ENCODE measurements around the gene MED13L. TPM values are rescaled to one million over a fixed set of nuclear protein-coding genes. Genes with fewer than 3 reads are reported as not detected.
A peak's percentile ranks its signal among the peaks of the same experiment; 100 is the strongest.

MED13L gene
- total RNA-seq, 1 donor from 2014 or later = 141 TPM

- peaks cover 15% of the 10 kb centered on the region for H3K4me1 Mint-ChIP-seq (ENCODE audit: low read depth)
- DNase-seq (ENCODE audit: low spot score, unreplicated experiment) = no peak
- H3K27me3 Mint-ChIP-seq = no peaks in the 10 kb centered on the region
- H3K9me3 Mint-ChIP-seq (ENCODE audit: low read depth) = no peaks in the 10 kb centered on the region
- H3K27ac Mint-ChIP-seq = no peak overlapping the region
- H3K36me3 Mint-ChIP-seq (ENCODE audit: insufficient read depth) = no peaks in the 10 kb centered on the region
- no peak overlapping the region for H3K4me3 Mint-ChIP-seq (ENCODE audit: low read depth)
- TF ChIP-seq CTCF (IDR thresholded peaks at IDR 0.05; ENCODE audit: unreplicated experiment) = no peak
Observed at GRCh38 chr12:116067892-116068291, 209.6 kb downstream of the MED13L start.

- H3K36me3 Mint-ChIP-seq (ENCODE audit: insufficient read depth) = no peaks in the 10 kb centered on the region
- H3K9me3 Mint-ChIP-seq (ENCODE audit: low read depth) = no peaks in the 10 kb centered on the region
- no peak overlapping the region for H3K27ac Mint-ChIP-seq
- no peak overlapping the region for H3K4me3 Mint-ChIP-seq (ENCODE audit: low read depth)
- DNase-seq (ENCODE audit: low spot score, unreplicated experiment) = peak; percentile 14
- H3K4me1 Mint-ChIP-seq (ENCODE audit: low read depth) = peaks cover 15% of the 10 kb centered on the region
- no peaks in the 10 kb centered on the region for H3K27me3 Mint-ChIP-seq
- TF ChIP-seq CTCF (IDR thresholded peaks at IDR 0.05; ENCODE audit: unreplicated experiment) = peak; percentile 95
Observed at GRCh38 chr12:116066381-116067230, 210.9 kb downstream of the MED13L start.

DNA sequence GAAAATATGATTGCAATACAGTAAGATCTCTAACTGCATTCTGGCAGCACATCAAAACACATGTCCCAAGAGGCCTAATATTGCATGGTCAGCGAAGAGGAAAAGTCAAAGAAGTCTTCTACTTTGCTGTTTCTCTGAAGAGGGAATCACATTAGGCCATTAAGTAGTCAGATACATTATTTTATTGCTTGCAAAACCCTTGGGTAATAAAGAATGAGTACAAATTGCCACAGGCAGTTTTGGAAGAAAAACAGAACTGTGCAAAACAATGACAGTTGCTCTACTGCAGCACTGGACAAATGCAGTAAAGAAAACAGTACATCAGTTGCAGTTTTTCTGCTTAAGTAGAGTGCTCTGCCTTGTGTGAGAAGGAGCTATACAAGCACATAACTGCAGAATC lies 211.9 kb downstream of the MED13L start:
- DNase-seq (ENCODE audit: low spot score, unreplicated experiment) = no peak
- Mint-ChIP-seq H3K9me3 (ENCODE audit: low read depth) (no peaks in the 10 kb centered on the region), H3K27ac (no peak overlapping the region), H3K27me3 (no peaks in the 10 kb centered on the region), H3K36me3 (ENCODE audit: insufficient read depth) (no peaks in the 10 kb centered on the region), H3K4me3 (ENCODE audit: low read depth) (no peak overlapping the region), H3K4me1 (ENCODE audit: low read depth) (peaks cover 15% of the 10 kb centered on the region)
- no peak for TF ChIP-seq CTCF (IDR thresholded peaks at IDR 0.05; ENCODE audit: unreplicated experiment)

- no peak for DNase-seq (ENCODE audit: low spot score, unreplicated experiment)
- H3K27me3 Mint-ChIP-seq = no peaks in the 10 kb centered on the region
- no peaks in the 10 kb centered on the region for H3K9me3 Mint-ChIP-seq (ENCODE audit: low read depth)
- no peak overlapping the region for H3K4me3 Mint-ChIP-seq (ENCODE audit: low read depth)
- no peak overlapping the region for H3K27ac Mint-ChIP-seq
- peaks cover 17% of the 10 kb centered on the region for H3K4me1 Mint-ChIP-seq (ENCODE audit: low read depth)
- H3K36me3 Mint-ChIP-seq (ENCODE audit: insufficient read depth) = no peaks in the 10 kb centered on the region
- no peak for TF ChIP-seq CTCF (IDR thresholded peaks at IDR 0.05; ENCODE audit: unreplicated experiment)
Observed at GRCh38 chr12:116064493-116064892, 213.0 kb downstream of the MED13L start.

DNA sequence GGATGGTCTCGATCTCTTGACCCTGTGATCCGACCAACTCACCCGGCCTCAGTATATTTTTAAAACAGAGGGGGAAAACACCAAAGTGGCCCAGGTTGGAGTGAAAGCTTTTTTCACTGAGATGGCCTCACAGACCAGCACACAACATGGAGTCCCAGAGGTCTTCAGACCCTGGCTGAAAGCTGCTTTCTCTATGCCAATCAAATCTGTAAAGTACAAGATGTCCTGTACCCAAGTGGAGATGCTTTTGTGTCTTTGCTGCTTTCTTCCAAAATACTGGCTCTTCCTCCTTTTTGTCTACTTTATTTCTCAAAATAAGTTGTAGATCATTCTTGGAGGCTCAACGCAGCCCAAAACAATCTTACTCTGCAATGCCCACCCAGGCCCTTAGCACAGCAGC lies 214.8 kb downstream of the MED13L start:
- no peak overlapping the region for H3K4me3 Mint-ChIP-seq (ENCODE audit: low read depth)
- no peak for DNase-seq (ENCODE audit: low spot score, unreplicated experiment)
- H3K9me3 Mint-ChIP-seq (ENCODE audit: low read depth) = no peaks in the 10 kb centered on the region
- H3K4me1 Mint-ChIP-seq (ENCODE audit: low read depth) = peaks cover 12% of the 10 kb centered on the region
- no peaks in the 10 kb centered on the region for H3K27me3 Mint-ChIP-seq
- no peak for TF ChIP-seq CTCF (IDR thresholded peaks at IDR 0.05; ENCODE audit: unreplicated experiment)
- no peaks in the 10 kb centered on the region for H3K36me3 Mint-ChIP-seq (ENCODE audit: insufficient read depth)
- peak overlapping the region; percentile 25 for H3K27ac Mint-ChIP-seq
